ENCODE results near the gene ABI3BP. TPM values are rescaled to one million over a fixed set of nuclear protein-coding genes. Genes with fewer than 3 reads are reported as not detected.

The ABI3BP gene
- total RNA-seq, 1 experiment from 2014 or later, result 23.4 TPM

DNA sequence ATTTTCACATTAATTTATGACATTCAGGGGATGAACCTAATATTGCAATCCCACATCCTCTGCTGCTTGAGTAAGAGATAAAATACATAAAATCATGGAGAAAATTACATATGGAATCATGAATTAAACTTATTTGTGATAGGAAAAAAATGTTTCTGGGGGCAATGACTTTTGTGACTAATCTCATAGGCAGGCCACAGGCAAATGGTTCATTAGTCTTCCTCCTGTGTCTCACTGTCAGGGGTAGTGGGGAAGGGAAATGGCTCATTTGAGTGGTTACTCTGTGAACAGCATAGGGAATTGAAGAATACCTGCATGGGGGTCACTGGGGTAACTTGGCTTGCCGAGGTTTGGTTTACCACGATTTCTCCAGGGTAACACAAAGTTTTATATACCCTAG, 211.9 kb downstream of the ABI3BP start:
- no peaks in the 10 kb centered on the region for H3K9me2 ChIP-seq (replicated peaks; ENCODE audit: low read length)
- H3K36me3 ChIP-seq (ENCODE audit: low read depth, low read length), result peaks cover 10% of the 10 kb centered on the region
- H3K4me1 ChIP-seq (ENCODE audit: insufficient read depth, low read length), result peaks cover 17% of the 10 kb centered on the region
- POLR2A ChIA-PET (ENCODE audit: unreplicated experiment), result no interaction called here
- no peak overlapping the region for H2AFZ ChIP-seq (ENCODE audit: low read length)
- ATAC-seq (peak; percentile 43; the same call in 1 of the 2 replicates), DNase-seq (peak; percentile 64)
- H3K27me3 ChIP-seq (ENCODE audit: low read length), result no peaks in the 10 kb centered on the region
- peak overlapping the region; percentile 4; the same call in 1 of the 2 replicates for H3K27ac ChIP-seq (ENCODE audit: low read length)
- H3K79me2 ChIP-seq (ENCODE audit: low read length), result no peaks in the 10 kb centered on the region
- intact Hi-C loops (cut with micrococcal nuclease), result no loop called here
- no peak overlapping the region for H3K9ac ChIP-seq (ENCODE audit: low read length)
- H4K20me1 ChIP-seq (ENCODE audit: low read length), result no peaks in the 10 kb centered on the region
- CTCF ChIA-PET, result no interaction called here
- H3K4me2 ChIP-seq (ENCODE audit: low read length), result no peak overlapping the region
- TF ChIP-seq EZH2 (IDR thresholded peaks at IDR 0.05; ENCODE audit: low read length, unreplicated experiment) (no peak), EZH2phosphoT487 (IDR thresholded peaks at IDR 0.05; ENCODE audit: borderline replicate concordance, low read length) (no peak)
- TF ChIP-seq, protein P1, sequence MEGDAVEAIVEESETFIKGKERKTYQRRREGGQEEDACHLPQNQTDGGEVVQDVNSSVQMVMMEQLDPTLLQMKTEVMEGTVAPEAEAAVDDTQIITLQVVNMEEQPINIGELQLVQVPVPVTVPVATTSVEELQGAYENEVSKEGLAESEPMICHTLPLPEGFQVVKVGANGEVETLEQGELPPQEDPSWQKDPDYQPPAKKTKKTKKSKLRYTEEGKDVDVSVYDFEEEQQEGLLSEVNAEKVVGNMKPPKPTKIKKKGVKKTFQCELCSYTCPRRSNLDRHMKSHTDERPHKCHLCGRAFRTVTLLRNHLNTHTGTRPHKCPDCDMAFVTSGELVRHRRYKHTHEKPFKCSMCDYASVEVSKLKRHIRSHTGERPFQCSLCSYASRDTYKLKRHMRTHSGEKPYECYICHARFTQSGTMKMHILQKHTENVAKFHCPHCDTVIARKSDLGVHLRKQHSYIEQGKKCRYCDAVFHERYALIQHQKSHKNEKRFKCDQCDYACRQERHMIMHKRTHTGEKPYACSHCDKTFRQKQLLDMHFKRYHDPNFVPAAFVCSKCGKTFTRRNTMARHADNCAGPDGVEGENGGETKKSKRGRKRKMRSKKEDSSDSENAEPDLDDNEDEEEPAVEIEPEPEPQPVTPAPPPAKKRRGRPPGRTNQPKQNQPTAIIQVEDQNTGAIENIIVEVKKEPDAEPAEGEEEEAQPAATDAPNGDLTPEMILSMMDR (conservative IDR thresholded peaks at IDR 0.05; ENCODE audit: low read depth, low read length), result no peak
- peaks cover 9% of the 10 kb centered on the region; the same call in 1 of the 2 replicates for H3K9me3 ChIP-seq (ENCODE audit: low read length)
- H3F3A ChIP-seq (ENCODE audit: low read length, unreplicated experiment), result no peaks in the 10 kb centered on the region
- BruUV-seq (replicated peaks), result no TSS peak
- H3K4me3 ChIP-seq (ENCODE audit: low read length), result no peak overlapping the region

DNA sequence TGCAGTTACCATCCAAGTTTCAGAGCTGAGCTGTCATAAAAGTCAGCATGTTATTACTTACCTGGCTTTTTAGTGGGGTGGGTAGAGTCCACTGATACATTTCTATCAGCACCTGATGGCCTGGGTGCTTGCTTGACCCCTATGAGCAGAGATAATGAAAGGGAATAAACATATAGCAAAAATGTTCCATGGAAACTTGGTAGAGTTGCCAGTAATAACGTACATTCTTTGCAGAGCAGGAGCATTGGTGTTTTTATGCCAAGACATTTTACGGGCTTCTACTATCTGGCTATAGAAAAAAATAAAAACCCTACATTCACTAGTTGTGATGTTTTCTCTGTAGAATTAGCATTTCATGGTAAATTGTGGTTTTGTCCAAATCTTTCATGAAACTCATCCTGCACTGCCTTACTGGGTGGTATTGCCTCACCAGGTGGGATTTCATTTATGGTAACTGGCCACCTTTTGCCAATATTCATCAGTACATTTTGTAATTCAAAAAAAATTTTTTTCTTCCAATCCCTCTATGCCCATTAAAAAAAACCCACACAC, 213.1 kb downstream of the ABI3BP start:
- H3K36me3 ChIP-seq (ENCODE audit: low read depth, low read length), result 0 out of 2 replicates have a peak, but pooled peaks cover under 1% of the 10 kb centered on the region
- no peak overlapping the region for H3K9ac ChIP-seq (ENCODE audit: low read length)
- no TSS peak for BruUV-seq (replicated peaks)
- H3K9me2 ChIP-seq (replicated peaks; ENCODE audit: low read length), result no peaks in the 10 kb centered on the region
- intact Hi-C loops (cut with micrococcal nuclease), result no loop called here
- H3K4me3 ChIP-seq (ENCODE audit: low read length), result no peak overlapping the region
- no peaks in the 10 kb centered on the region for H3F3A ChIP-seq (ENCODE audit: low read length, unreplicated experiment)
- H3K4me2 ChIP-seq (ENCODE audit: low read length), result no peak overlapping the region
- no peak for TF ChIP-seq EZH2phosphoT487 (IDR thresholded peaks at IDR 0.05; ENCODE audit: borderline replicate concordance, low read length)
- TF ChIP-seq, protein P1 (conservative IDR thresholded peaks at IDR 0.05; ENCODE audit: low read depth, low read length), result no peak
- no peak for TF ChIP-seq EZH2 (IDR thresholded peaks at IDR 0.05; ENCODE audit: low read length, unreplicated experiment)
- no peak overlapping the region for H3K27ac ChIP-seq (ENCODE audit: low read length)
- ChIA-PET POLR2A (ENCODE audit: unreplicated experiment) (no interaction called here), CTCF (no interaction called here)
- peaks cover 17% of the 10 kb centered on the region for H3K4me1 ChIP-seq (ENCODE audit: insufficient read depth, low read length)
- no peak overlapping the region for H2AFZ ChIP-seq (ENCODE audit: low read length)
- ATAC-seq (no peak), DNase-seq (no peak)
- no peaks in the 10 kb centered on the region for H4K20me1 ChIP-seq (ENCODE audit: low read length)
- H3K79me2 ChIP-seq (ENCODE audit: low read length), result no peaks in the 10 kb centered on the region
- H3K9me3 ChIP-seq (ENCODE audit: low read length), result no peaks in the 10 kb centered on the region
- no peaks in the 10 kb centered on the region for H3K27me3 ChIP-seq (ENCODE audit: low read length)

DNA sequence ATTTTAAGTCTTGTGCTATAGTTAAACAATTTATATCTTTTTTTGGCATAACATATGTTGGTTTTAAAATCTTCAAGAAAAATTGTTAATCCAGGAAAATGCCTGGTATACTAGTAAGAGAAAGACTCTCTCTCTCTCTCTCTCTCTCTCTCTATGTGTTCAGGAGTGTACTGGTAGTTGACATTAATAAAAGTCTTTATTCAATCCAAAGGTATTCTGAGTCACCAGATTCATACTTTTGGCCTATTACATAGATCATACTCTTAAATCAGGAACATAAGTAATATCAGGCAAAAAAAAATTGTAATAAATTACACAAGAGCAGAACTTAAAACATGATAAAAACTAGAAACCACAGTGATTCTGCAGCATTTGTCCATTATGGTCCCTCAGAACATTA, 213.7 kb downstream of the ABI3BP start:
- no TSS peak for BruUV-seq (replicated peaks)
- no peaks in the 10 kb centered on the region for H3K36me3 ChIP-seq (ENCODE audit: low read depth, low read length)
- H3K4me1 ChIP-seq (ENCODE audit: insufficient read depth, low read length), result peaks cover 17% of the 10 kb centered on the region
- H3K4me3 ChIP-seq (ENCODE audit: low read length), result no peak overlapping the region
- peak; percentile 44 for DNase-seq
- H3F3A ChIP-seq (ENCODE audit: low read length, unreplicated experiment), result no peaks in the 10 kb centered on the region
- no peaks in the 10 kb centered on the region for H3K9me2 ChIP-seq (replicated peaks; ENCODE audit: low read length)
- no peak for TF ChIP-seq EZH2phosphoT487 (IDR thresholded peaks at IDR 0.05; ENCODE audit: borderline replicate concordance, low read length)
- no peak for TF ChIP-seq EZH2 (IDR thresholded peaks at IDR 0.05; ENCODE audit: low read length, unreplicated experiment)
- TF ChIP-seq, protein P1 (conservative IDR thresholded peaks at IDR 0.05; ENCODE audit: low read depth, low read length), result no peak
- no peak overlapping the region for H3K9ac ChIP-seq (ENCODE audit: low read length)
- H3K9me3 ChIP-seq (ENCODE audit: low read length), result no peaks in the 10 kb centered on the region
- ChIA-PET POLR2A (ENCODE audit: unreplicated experiment) (no interaction called here), CTCF (no interaction called here)
- H4K20me1 ChIP-seq (ENCODE audit: low read length), result no peaks in the 10 kb centered on the region
- no peak overlapping the region for H3K4me2 ChIP-seq (ENCODE audit: low read length)
- no peaks in the 10 kb centered on the region for H3K27me3 ChIP-seq (ENCODE audit: low read length)
- H2AFZ ChIP-seq (ENCODE audit: low read length), result no peak overlapping the region
- no peaks in the 10 kb centered on the region for H3K79me2 ChIP-seq (ENCODE audit: low read length)
- no peak overlapping the region for H3K27ac ChIP-seq (ENCODE audit: low read length)
- ATAC-seq, result peak; percentile 68
- intact Hi-C loops (cut with micrococcal nuclease), result no loop called here
